Right atrium auricular region (tissue), 2 donors: ENCODE measurements around the gene B4GALT3. TPM values are rescaled to one million over a fixed set of nuclear protein-coding genes. Genes with fewer than 3 reads are reported as not detected.

Experiments
- DNase-seq: peaks from one replicate; pipeline ENCODE4 v3.0.0-alpha.2; 2019; ENCODE audit warnings: low spot score
- H3K27ac ChIP-seq, 2 donors: fragments of 200-600 bp; sonication (generic); 1 replicate in 1 of 2; 2 replicates in 1 of 2; pipeline ENCODE4 v1.5.1; 2016 to 2019
- H3K27me3 ChIP-seq, 2 donors: fragments of 200-600 bp; sonication (generic); one replicate each; pipeline versions ENCODE4 v1.5.1 to v1.6.0; 2017 to 2019
- H3K36me3 ChIP-seq: fragments of 200-600 bp; sonication (generic); one replicate; pipeline ENCODE4 v1.5.1; 2016
- H3K4me1 ChIP-seq, 2 donors: fragments of 200-600 bp; sonication (generic); one replicate each; pipeline versions ENCODE4 v1.5.1 to v1.6.0; 2017 to 2019
- H3K4me3 ChIP-seq, 2 donors: fragments of 200-600 bp; sonication (generic); 1 replicate in 1 of 2; 2 replicates in 1 of 2; pipeline ENCODE4 v1.5.1; 2017 to 2019; ENCODE audit warnings: mild to moderate bottlenecking in 1 of 2, moderate library complexity in 1 of 2
- H3K9me3 ChIP-seq, 2 donors: fragments of 200-600 bp; sonication (generic); one replicate each; pipeline ENCODE4 v1.5.1; 2019
- CTCF ChIP-seq, 2 donors: fragments of 200-600 bp; sonication (generic); IDR thresholded peaks; one replicate each; pipeline ENCODE4 v1.5.1; 2019; ENCODE audit warnings: antibody characterized with exemption in 2 of 2
- total RNA-seq, 2 donors: library from RNA; depleted of rRNA; stranded (reverse); fragments of >200 nt; gene quantifications; one replicate each; pipeline ENCODE4 v1.1.0, GENCODE V29; 2016

Gene B4GALT3
- total RNA-seq, 2 donors from 2014 or later = 24.3 to 32.7 TPM

- peaks cover 0 to 15% of the 10 kb centered on the region in 2 donors for H3K4me1 ChIP-seq
- peak; percentile 83 for DNase-seq
- H3K27me3 ChIP-seq = no peaks in the 10 kb centered on the region
- H3K27ac ChIP-seq = peak within 1 kb of the TSS; percentile 91 to 97
- no peaks in the 10 kb centered on the region for H3K9me3 ChIP-seq
- no peak for TF ChIP-seq CTCF (IDR thresholded peaks at IDR 0.05)
- H3K4me3 ChIP-seq = peak within 1 kb of the TSS; percentile 68 to 90
- H3K36me3 ChIP-seq = peaks cover 12% of the 10 kb centered on the region
Observed at GRCh38 chr1:161153682-161154337, 23.5 kb downstream of the B4GALT3 start, which contains the start of gene UFC1. UFC1 (plus strand) TSS chr1:161153978; CDS start chr1:161153998, 20 bp downstream.

GRCh38 chr1:161153176-161153575 is 24.1 kb downstream of the B4GALT3 start:
- no peaks in the 10 kb centered on the region for H3K27me3 ChIP-seq
- H3K9me3 ChIP-seq = no peaks in the 10 kb centered on the region
- TF ChIP-seq CTCF (IDR thresholded peaks at IDR 0.05) = no peak
- H3K36me3 ChIP-seq = peaks cover 12% of the 10 kb centered on the region
- peak overlapping the region; percentile 91 to 97 for H3K27ac ChIP-seq
- H3K4me3 ChIP-seq = peak overlapping the region; percentile 68 to 90
- H3K4me1 ChIP-seq = peaks cover 0 to 11% of the 10 kb centered on the region in 2 donors
- no peak for DNase-seq

GRCh38 chr1:161145832-161146231 is 31.5 kb downstream of the B4GALT3 start:
- H3K4me1 ChIP-seq = no peaks in the 10 kb centered on the region
- H3K27ac ChIP-seq = no peak overlapping the region
- H3K27me3 ChIP-seq = no peaks in the 10 kb centered on the region
- no peaks in the 10 kb centered on the region for H3K9me3 ChIP-seq
- no peak for TF ChIP-seq CTCF (IDR thresholded peaks at IDR 0.05)
- no peak overlapping the region for H3K4me3 ChIP-seq
- no peak for DNase-seq
- no peaks in the 10 kb centered on the region for H3K36me3 ChIP-seq

- TF ChIP-seq CTCF (IDR thresholded peaks at IDR 0.05) = no peak
Observed at GRCh38 chr1:161140755-161141400, 36.4 kb downstream of the B4GALT3 start.

GRCh38 chr1:161139766-161140165 is 37.5 kb downstream of the B4GALT3 start:
- H3K9me3 ChIP-seq = no peaks in the 10 kb centered on the region
- no peaks in the 10 kb centered on the region for H3K4me1 ChIP-seq
- DNase-seq = no peak
- H3K27me3 ChIP-seq = no peaks in the 10 kb centered on the region
- TF ChIP-seq CTCF (IDR thresholded peaks at IDR 0.05) = peak; percentile 30 to 63
- no peak overlapping the region for H3K4me3 ChIP-seq
- no peaks in the 10 kb centered on the region for H3K36me3 ChIP-seq
- H3K27ac ChIP-seq = no peak overlapping the region

More at GRCh38 chr1:161140755-161141400, 36.4 kb downstream of the B4GALT3 start:
- Histone ChIP-seq H3K9me3 (no peaks in the 10 kb centered on the region), H3K36me3 (no peaks in the 10 kb centered on the region), H3K4me3 (no peak overlapping the region), H3K4me1 (no peaks in the 10 kb centered on the region), H3K27ac (no peak overlapping the region), H3K27me3 (no peaks in the 10 kb centered on the region)
- DNase-seq = no peak
